SU-DHL-6 (cell line): ENCODE results near the gene EHBP1L1.

ENCODE experiments used
- EZH2phosphoT487 ChIP-seq: fragments of 200-600 bp; sonication (generic), shearing (Covaris generic); conservative IDR thresholded peaks from 2 replicates; pipeline ENCODE4 v1.6.1; 2018; ENCODE audit warnings: mild to moderate bottlenecking, antibody characterized with exemption, low read length, moderate library complexity, mixed read lengths
- TF ChIP-seq, protein P1 (sequence below): fragments of 200-600 bp; sonication (generic); IDR thresholded peaks from one replicate; pipeline ENCODE4 v1.5.1; 2017; ENCODE audit warnings: antibody characterized with exemption, mild to moderate bottlenecking, low read length, moderate library complexity; ENCODE audit not compliant: insufficient read depth, poor library complexity, severe bottlenecking

DNA sequence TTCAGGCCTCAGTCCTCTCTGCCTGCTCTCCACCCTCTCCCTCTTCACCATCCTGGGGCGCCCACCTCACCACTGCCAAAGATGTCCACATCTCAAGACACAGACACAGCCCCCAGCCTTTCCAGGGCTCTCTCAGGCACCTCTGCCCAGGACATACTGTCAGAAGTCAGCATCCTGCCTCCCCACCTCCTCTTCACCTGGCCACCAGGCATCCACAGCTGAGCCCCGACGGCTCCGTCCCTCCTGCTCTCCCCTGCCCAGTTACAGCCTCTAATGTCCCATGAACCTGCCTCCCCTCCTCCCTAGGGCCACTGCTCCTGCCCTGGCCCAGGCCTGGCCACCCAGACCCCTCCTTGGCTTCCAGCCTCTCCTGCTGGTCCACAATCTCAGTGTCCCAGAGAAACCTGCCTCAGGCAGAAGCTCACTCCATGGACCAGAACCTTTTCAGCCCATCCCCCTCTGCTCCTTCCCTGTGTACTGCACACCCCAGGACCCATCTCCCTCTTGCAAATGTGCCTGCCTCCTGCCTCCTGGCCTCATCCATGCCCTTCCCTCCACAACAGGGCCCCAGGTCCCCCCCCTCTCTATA, 20.9 kb upstream of the EHBP1L1 start:
- TF ChIP-seq, protein P1, sequence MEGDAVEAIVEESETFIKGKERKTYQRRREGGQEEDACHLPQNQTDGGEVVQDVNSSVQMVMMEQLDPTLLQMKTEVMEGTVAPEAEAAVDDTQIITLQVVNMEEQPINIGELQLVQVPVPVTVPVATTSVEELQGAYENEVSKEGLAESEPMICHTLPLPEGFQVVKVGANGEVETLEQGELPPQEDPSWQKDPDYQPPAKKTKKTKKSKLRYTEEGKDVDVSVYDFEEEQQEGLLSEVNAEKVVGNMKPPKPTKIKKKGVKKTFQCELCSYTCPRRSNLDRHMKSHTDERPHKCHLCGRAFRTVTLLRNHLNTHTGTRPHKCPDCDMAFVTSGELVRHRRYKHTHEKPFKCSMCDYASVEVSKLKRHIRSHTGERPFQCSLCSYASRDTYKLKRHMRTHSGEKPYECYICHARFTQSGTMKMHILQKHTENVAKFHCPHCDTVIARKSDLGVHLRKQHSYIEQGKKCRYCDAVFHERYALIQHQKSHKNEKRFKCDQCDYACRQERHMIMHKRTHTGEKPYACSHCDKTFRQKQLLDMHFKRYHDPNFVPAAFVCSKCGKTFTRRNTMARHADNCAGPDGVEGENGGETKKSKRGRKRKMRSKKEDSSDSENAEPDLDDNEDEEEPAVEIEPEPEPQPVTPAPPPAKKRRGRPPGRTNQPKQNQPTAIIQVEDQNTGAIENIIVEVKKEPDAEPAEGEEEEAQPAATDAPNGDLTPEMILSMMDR, result no peak
- no peak for TF ChIP-seq EZH2phosphoT487
